Muscle layer of duodenum (tissue), 2 donors: ENCODE results near the gene MAP6.

Experiments used
- H3K27ac ChIP-seq: one replicate; pipeline ENCODE4 v1.7.0; 2013; ENCODE audit warnings: mild to moderate bottlenecking, low read length
- H3K27me3 ChIP-seq: one replicate; pipeline ENCODE4 v1.7.0; 2013; ENCODE audit warnings: low read depth, mild to moderate bottlenecking, control low read depth, low read length
- H3K36me3 ChIP-seq, 2 donors: one replicate each; pipeline ENCODE4 v1.7.0; 2013; ENCODE audit warnings: low read length in 2 of 2, control low read depth in 1 of 2, mild to moderate bottlenecking in 1 of 2; ENCODE audit not compliant: insufficient read depth in 2 of 2, control insufficient read depth in 1 of 2
- H3K4me1 ChIP-seq, 2 donors: one replicate each; pipeline ENCODE4 v1.7.0; 2013; ENCODE audit warnings: low read length in 2 of 2, mild to moderate bottlenecking in 2 of 2, control low read depth in 1 of 2, moderate library complexity in 1 of 2; ENCODE audit not compliant: insufficient read depth in 2 of 2, control insufficient read depth in 1 of 2
- H3K4me3 ChIP-seq, 2 donors: one replicate each; pipeline ENCODE4 v1.7.0; 2013; ENCODE audit warnings: low read length in 2 of 2, low read depth in 1 of 2, mild to moderate bottlenecking in 1 of 2
- H3K9me3 ChIP-seq, 2 donors: one replicate each; pipeline ENCODE4 v1.7.0; 2013; ENCODE audit warnings: low read length in 2 of 2, control low read depth in 1 of 2, mild to moderate bottlenecking in 1 of 2; ENCODE audit not compliant: control insufficient read depth in 1 of 2
- donor health status: healthy.

The MAP6 gene

DNA sequence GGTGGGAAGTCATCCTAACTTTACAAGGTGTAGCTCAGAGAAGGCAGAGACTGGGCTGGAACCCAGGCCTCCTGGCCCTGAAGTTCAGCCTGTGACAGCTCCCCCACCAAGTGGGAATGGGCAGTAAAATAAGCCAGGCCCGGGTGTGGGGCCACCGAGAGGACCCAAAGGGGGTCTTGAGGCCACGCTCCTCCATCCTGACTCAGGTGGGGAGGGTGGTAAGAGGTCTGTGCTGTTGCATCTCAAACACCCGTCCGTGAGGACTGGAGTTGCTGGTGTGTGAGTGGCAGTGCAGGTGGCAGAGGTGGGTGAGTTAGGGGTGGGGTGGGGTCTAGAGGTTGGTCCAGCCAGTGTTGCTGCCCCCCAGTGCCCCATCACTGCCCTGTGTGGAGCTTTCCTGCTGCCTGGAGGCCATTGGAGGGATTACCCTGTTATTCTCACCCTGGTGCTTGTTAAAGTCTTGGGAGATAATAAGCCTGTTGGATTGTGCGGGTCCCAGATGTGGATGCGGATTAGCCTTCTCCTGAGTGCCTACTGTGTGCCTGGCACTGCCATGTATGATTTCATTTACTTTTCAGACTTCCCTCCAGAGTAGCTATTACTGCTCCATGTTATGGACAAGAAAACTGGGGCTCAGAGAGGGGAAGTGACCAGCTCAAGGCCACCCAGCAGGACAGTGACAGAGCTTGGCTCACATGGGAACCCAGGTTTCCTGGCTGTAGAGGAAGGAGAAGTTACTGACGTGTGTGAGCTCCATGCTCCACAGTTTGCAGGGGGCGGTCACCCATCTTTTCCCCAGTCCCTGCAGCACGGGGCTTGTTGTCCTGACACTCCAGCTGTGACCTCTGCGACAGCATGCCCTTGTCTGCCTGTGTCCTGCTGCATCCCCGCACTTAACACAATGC, 93.9 kb downstream of the MAP6 start:
- Histone ChIP-seq H3K9me3 (no peaks in the 10 kb centered on the region), H3K27ac (no peak overlapping the region), H3K36me3 (peaks cover 38 to 41% of the 10 kb centered on the region in 2 donors), H3K27me3 (no peaks in the 10 kb centered on the region), H3K4me3 (no peak overlapping the region), H3K4me1 (peaks cover 0 to 17% of the 10 kb centered on the region in 2 donors)

DNA sequence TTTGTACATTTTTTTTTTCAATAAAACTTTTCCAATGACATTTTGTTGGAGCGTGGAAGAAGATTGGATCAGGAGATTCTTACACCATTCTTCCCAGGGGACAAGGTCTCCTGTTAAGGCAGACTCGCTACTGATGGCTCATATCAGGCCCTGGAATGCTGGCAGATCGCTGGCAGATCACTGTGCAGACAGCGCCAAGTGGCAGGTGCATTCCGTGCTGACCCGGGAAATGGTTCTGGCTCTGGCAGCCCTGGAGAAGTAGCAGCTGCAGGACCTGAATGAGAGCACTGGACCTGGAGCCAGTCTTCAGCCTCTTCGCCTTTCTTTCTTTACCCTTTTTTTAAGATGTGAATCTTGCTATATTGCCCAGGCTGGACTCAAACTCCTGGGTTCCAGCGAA, 96.1 kb downstream of the MAP6 start:
- Histone ChIP-seq H3K4me3 (no peak overlapping the region), H3K27me3 (no peaks in the 10 kb centered on the region), H3K4me1 (peaks cover 0 to 22% of the 10 kb centered on the region in 2 donors), H3K36me3 (peaks cover 58 to 59% of the 10 kb centered on the region in 2 donors), H3K9me3 (no peaks in the 10 kb centered on the region), H3K27ac (no peak overlapping the region)

DNA sequence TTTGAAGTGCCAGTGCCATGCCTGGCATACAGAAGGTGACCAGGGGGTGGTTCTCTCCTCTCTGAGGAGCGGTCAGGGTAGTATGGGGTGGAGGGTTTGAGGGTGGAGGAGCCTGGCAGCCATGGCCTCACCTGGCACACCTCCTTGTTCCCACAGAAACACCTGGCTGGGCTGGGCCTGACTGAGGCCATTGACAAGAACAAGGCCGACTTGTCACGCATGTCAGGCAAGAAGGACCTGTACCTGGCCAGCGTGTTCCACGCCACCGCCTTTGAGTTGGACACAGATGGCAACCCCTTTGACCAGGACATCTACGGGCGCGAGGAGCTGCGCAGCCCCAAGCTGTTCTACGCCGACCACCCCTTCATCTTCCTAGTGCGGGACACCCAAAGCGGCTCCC, 97.2 kb downstream of the MAP6 start:
- H3K9me3 ChIP-seq: no peaks in the 10 kb centered on the region
- peaks cover 66 to 67% of the 10 kb centered on the region in 2 donors for H3K36me3 ChIP-seq
- H3K4me1 ChIP-seq: peaks cover 0 to 27% of the 10 kb centered on the region in 2 donors
- H3K4me3 ChIP-seq: no peak overlapping the region
- H3K27me3 ChIP-seq: no peaks in the 10 kb centered on the region
- no peak overlapping the region for H3K27ac ChIP-seq

DNA sequence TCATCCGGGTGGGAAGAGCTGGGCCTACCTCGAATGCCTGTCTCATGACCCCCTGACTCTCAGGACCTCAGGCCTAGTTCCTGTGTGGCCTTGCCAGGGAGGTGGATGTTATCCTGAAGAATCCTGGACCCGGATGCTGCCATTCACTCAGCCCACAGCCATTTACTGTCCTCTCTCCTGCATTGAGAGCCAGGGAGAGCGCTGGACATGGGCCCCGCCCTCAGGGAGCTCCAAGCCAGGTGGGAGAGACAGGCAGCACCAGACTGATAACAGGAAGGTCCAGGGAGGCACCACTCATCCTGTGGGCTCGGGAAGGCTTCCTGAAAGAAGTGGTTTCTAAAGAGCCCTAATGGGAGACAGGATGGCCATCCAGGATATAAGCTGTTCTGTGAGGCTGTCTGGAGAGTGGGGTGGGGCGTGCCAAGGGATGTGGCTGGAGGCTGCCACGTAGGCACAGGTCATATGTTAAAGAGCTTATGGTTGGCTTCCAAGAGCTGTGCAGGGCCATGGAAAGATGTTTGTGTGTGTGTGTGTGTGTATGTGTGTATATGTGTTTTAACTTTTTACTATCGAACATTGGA, 98.2 kb downstream of the MAP6 start:
- Histone ChIP-seq H3K36me3 (peaks cover 67 to 76% of the 10 kb centered on the region in 2 donors), H3K4me3 (no peak overlapping the region), H3K4me1 (peaks cover 4 to 37% of the 10 kb centered on the region in 2 donors), H3K27ac (no peak overlapping the region), H3K9me3 (no peaks in the 10 kb centered on the region), H3K27me3 (no peaks in the 10 kb centered on the region)

DNA sequence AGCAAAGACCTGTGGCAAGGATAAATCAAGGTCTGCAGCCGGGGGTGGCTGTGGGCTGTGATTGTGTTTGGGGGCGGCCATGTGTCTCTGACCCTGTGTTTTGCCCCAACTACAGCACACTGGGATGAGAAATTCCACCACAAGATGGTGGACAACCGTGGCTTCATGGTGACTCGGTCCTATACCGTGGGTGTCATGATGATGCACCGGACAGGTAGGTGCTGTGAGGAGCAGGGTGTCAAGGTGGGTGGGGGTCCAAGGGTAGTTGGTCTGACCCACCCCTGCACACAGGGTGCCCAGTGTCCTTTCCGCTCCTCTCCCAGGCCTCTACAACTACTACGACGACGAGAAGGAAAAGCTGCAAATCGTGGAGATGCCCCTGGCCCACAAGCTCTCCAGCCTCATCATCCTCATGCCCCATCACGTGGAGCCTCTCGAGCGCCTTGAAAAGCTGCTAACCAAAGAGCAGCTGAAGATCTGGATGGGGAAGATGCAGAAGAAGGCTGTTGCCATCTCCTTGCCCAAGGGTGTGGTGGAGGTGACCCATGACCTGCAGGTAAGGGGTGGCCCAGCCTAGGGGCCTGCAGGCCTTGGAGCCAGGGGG, 100.1 kb downstream of the MAP6 start:
- no peaks in the 10 kb centered on the region for H3K9me3 ChIP-seq
- H3K36me3 ChIP-seq: peaks cover 62 to 89% of the 10 kb centered on the region in 2 donors
- H3K4me3 ChIP-seq: no peak overlapping the region
- no peaks in the 10 kb centered on the region for H3K27me3 ChIP-seq
- no peak overlapping the region for H3K27ac ChIP-seq
- H3K4me1 ChIP-seq: peaks cover 22 to 56% of the 10 kb centered on the region in 2 donors

DNA sequence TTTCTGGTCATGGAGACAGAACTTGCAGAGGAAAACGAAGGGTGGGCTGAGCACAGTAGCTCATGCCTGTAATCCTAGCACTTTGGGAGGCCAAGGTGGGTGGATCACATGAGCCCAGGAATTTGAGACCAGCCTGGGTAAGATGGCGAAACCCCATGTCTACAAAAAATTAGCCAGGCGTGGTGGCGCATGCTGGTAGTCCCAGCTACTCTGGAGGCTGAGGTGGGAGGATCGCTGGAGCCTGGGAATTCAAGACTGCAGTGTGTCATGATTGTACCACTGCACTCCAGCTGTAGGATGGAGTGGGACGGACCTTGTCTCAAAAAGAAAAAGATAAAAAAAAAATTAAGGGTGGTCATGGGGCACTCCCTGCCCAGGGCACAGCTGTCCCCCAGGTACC, 100.9 kb downstream of the MAP6 start:
- Histone ChIP-seq H3K4me1 (peaks cover 24 to 54% of the 10 kb centered on the region in 2 donors), H3K9me3 (no peaks in the 10 kb centered on the region), H3K36me3 (peaks cover 55 to 87% of the 10 kb centered on the region in 2 donors)

DNA sequence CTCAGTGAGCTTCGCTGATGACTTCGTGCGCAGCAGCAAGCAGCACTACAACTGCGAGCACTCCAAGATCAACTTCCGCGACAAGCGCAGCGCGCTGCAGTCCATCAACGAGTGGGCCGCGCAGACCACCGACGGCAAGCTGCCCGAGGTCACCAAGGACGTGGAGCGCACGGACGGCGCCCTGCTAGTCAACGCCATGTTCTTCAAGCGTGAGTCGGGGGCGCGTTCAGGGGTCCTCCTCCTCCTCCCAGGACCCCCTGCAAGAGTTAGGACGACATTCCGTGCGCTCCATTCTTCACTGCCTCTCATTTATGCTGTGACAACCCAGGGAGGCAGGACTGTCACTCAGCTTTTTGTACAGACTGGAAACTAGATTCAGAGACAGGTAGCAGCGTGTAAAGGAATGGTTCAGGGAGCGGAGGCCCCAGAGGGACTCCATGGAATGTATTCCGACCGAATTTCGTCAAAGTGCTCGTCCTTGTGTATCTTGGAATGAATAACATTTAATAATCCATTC, 102.0 kb downstream of the MAP6 start:
- Histone ChIP-seq H3K36me3 (peaks cover 44 to 81% of the 10 kb centered on the region in 2 donors), H3K9me3 (no peaks in the 10 kb centered on the region), H3K27ac (no peak overlapping the region), H3K4me1 (peaks cover 24 to 47% of the 10 kb centered on the region in 2 donors), H3K27me3 (no peaks in the 10 kb centered on the region), H3K4me3 (no peak overlapping the region)

More for the DNA sequence above, 100.9 kb downstream of the MAP6 start:
- H3K27ac ChIP-seq: no peak overlapping the region
- H3K4me3 ChIP-seq: no peak overlapping the region
- no peaks in the 10 kb centered on the region for H3K27me3 ChIP-seq

DNA sequence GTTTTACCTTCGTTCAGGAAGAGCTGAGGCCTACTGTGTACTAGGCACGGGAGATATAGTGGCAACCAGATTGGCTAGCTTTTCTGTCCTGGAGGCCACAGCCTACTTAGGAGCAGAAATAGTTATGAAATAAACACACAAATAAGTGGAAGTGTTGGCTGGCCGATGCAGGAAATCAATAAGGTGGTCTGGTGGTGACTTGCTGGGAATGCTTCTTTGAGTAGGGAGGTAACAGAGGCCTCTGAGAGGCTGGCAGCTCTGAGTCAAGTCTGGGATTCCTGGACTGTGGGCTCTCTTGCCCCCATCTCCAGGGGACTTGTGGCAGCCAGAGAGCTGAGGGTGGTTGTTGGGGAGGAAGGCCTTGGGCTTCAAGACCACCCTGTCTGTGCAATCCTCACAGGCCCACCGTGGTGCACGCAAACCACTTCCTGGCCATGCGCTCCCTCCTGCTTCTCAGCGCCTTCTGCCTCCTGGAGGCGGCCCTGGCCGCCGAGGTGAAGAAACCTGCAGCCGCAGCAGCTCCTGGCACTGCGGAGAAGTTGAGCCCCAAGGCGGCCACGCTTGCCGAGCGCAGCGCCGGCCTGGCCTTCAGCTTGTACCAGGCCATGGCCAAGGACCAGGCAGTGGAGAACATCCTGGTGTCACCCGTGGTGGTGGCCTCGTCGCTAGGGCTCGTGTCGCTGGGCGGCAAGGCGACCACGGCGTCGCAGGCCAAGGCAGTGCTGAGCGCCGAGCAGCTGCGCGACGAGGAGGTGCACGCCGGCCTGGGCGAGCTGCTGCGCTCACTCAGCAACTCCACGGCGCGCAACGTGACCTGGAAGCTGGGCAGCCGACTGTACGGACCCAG, 102.7 kb downstream of the MAP6 start:
- Histone ChIP-seq H3K9me3 (no peaks in the 10 kb centered on the region), H3K4me1 (peaks cover 27 to 54% of the 10 kb centered on the region in 2 donors), H3K27ac (peak overlapping the region; percentile 99), H3K4me3 (peak overlapping the region; percentile 21 to 34), H3K36me3 (peaks cover 38 to 74% of the 10 kb centered on the region in 2 donors), H3K27me3 (no peaks in the 10 kb centered on the region)

DNA sequence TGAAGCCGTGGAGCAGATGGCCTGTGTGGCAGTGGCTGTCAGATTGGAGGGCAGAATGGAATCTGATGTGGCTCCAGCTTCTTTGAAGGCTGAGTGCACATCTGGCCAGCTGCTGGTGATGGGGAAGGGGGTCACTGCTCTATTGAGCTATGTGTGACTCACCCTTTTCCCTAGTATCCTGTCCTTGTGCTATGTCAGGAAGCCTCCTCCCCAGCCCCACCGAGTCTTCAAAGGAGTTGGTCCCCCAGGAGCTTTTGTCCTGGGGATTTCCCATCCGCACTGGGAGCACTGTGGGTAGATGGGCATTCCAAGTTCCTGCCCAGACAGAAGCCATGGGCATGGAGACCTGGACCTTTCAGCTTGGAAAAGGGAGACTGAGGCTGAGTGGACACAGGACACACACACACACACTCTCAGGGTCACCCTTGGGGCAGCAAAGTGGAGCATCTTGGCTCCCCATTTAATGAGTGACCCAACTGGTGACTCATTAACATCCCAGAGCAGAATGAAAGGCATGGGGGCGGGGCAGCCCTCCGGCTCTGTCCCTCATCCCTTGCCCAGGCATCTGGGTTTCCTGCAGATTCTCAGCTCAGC, 103.5 kb downstream of the MAP6 start:
- peaks cover 27 to 60% of the 10 kb centered on the region in 2 donors for H3K4me1 ChIP-seq
- H3K27me3 ChIP-seq: no peaks in the 10 kb centered on the region
- H3K9me3 ChIP-seq: no peaks in the 10 kb centered on the region
- H3K4me3 ChIP-seq: peak overlapping the region; percentile 85 to 96
- peak overlapping the region; percentile 99 for H3K27ac ChIP-seq
- peaks cover 29 to 66% of the 10 kb centered on the region in 2 donors for H3K36me3 ChIP-seq

DNA sequence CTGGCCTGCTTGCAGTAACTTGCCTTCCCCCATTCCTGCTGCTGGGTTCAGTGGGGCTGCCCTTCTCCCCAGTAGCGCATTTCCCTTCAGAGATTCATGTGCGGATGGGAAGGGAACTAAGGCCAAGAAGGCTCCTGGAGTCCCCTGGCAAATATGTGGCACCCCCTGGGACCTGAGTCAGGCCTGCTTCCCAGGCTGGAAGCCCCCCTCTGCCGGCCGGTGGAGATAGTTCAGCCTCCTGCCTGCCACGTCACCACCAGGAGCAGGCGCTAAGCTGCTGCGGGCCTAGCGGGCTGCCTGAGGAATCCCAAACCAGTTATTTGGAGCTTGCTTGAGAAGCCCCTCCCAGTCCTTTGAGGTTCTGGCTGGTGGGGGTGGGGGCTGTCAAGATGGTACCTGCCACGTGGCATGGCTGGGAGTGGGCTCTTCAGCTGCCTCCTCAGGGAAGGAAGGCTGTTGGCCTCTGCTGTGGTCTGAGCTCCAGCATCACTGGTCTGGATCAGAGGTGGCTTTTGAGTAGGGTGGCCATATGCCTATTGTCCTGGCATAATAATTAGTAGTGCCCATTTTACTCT, 104.8 kb downstream of the MAP6 start:
- no peaks in the 10 kb centered on the region for H3K27me3 ChIP-seq
- peaks cover 20 to 55% of the 10 kb centered on the region in 2 donors for H3K36me3 ChIP-seq
- H3K9me3 ChIP-seq: no peaks in the 10 kb centered on the region
- H3K4me1 ChIP-seq: peaks cover 34 to 71% of the 10 kb centered on the region in 2 donors
- peak overlapping the region; percentile 99 for H3K27ac ChIP-seq
- peak overlapping the region; percentile 85 to 96 for H3K4me3 ChIP-seq
